Measurements from ENCODE around the gene NUDT10.
"Not testable (repeated sequence)": the region's sequence is repeated elsewhere in the genome, so short reads cannot be mapped to it uniquely, and the experiment has no call there.

NUDT10 gene

DNA sequence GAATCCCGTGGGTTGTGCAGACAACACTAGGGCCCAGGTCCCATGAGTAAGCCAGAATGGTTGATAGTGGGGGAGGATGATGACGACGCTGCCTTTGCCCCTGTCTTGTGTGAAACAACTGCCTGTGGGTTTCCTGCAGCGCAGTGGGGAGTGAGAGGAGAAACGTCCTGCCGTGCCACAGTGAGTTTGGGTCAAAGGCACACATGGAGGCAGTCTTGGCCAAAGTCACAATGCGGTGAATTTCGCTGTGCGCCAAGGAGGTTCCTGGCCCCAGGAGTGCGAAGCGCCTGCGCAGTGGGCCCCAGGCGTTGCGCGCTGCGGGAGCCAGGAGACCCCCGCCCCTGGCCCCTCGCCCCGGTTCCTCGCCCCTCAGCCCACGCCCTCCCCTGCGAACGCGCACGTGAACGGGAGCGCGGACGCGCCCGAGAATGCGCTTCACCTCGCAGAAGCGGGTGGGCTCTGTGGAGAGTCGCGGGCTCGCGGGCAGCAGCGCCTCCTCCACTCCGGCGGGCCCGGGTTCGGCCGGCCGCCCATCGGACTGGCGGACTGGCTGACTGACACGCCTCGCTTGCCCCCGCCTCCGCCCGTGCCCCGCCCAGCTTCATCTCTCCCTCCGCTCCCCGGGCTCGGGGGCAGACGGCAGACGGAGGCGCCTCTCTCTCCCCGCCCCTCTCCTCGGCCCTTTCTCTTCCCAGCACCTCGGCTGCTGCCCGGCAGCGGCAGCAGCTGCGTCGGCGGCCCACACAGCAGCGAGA lies at the start of gene NUDT10:
Gene NUDT10 (plus strand): TSS at position 635 of the 755 bp plus-strand sequence. CDS start 144 bp downstream, outside the sequence.
- DNase-seq (ENCODE audit: low spot score), result no peak

DNA sequence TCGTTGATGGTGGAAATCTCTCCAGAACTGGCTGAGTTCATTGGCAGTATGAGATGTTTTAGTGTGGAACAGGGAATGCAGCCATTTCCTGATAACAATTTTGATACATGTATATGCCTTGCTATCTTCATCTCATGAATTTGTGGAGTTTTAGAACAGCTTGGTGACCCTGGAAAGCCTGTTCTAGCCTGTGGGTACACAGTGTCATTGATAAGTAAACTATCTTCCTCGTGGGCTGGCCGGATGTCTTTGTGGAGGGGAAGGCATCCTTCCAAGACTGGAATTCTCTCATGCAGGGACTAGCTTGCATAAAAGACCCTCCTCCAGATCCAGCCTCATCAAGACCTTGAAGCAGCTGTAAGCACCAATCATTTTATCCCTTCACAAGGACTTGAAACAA lies 40.2 kb upstream of the NUDT10 start:
- DNase-seq (ENCODE audit: low spot score), result no peak

- no peak for DNase-seq (ENCODE audit: low spot score)
Observed at GRCh38 chrX:51296138-51296537, 36.5 kb upstream of the NUDT10 start.

- no peak for DNase-seq (ENCODE audit: low spot score)
Observed at GRCh38 chrX:51316271-51316670, 16.4 kb upstream of the NUDT10 start.

- DNase-seq (ENCODE audit: low spot score), result not testable (repeated sequence)
Observed at GRCh38 chrX:51332943-51333785, 542 bp downstream of the NUDT10 start.

DNA sequence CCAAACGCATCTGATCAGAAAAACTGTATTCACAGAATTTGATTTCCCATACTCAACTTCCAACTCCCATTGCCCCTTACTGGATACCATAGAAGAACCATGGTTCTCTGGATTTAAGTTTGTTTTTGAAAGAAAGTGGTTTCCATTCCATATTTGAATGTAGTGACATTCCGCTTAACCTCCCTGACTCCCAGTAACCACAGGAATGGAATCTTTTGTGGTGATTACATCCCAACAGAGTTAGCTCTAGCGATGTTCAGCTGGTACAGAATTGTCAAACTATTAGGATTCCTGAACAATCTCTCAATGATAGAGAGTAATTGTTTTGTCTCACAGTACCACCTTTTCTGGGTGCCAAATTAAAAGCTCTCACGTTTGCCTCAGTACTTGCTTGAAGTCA lies 1.7 kb downstream of the NUDT10 start:
- no peak for DNase-seq (ENCODE audit: low spot score)

GRCh38 chrX:51336584-51336983 lies 4.0 kb downstream of the NUDT10 start:
- DNase-seq (ENCODE audit: low spot score), result peak; percentile 64

DNA sequence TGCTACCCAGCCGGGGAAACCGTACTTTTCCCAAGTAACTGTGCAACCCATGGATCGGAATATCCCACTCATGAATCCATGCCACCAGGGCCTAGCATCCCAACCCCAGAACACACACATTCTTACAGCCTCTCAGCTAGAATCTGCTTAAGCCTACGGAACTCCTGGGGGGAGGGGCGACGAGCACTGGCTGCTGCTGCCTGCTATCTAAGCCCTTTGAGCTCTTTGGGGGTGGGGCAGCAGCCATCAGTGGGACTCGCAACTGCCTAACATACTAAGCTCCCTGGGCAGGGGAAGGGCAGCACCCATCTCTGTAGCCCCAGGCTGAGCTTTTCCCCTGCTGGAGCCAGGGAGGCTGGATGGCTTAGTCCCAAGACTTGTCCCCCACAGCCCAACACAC lies 28.6 kb downstream of the NUDT10 start:
- no peak for DNase-seq (ENCODE audit: low spot score)

DNA sequence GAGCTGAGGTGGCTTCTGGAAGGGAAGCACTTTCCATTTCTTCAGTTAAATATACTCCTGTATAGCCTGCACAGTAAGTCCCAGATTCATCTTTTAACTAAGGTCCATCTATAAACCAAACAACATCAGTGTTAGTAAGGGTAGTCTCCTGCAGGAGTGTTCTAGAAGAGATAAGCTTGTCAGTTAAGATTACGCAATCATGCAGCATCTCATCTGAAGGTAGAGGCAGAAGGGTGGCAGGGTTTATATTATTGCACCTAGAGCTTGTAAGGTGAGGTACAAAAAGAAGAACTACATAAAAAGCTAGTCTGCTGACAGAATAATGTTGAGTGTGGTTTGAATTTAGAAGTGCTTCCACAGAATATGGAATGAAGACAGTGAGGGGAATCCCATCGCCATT lies 44.0 kb downstream of the NUDT10 start:
- no peak for DNase-seq (ENCODE audit: low spot score)
